Activated CD8-positive, alpha-beta memory T cell treated with anti-CD3 and anti-CD28 coated beads, Interleukin-2, amount 50 U/mL, for 48 hours (primary cell): Measurements from ENCODE around the gene MALT1.
A peak's percentile ranks its signal among the peaks of the same experiment; 100 is the strongest.

Source experiments
- DNase-seq: peaks from one replicate; pipeline ENCODE4 v3.0.0-alpha.2; 2020

The MALT1 gene

GRCh38 chr18:58653814-58654509 lies 17.3 kb upstream of the MALT1 start:
- DNase-seq, result no peak

- no peak for DNase-seq
Measured at GRCh38 chr18:58654896-58655614, 16.2 kb upstream of the MALT1 start.

- no peak for DNase-seq
Measured at GRCh38 chr18:58657081-58657480, 14.2 kb upstream of the MALT1 start.

GRCh38 chr18:58657494-58657893 lies 13.8 kb upstream of the MALT1 start:
- DNase-seq, result no peak

GRCh38 chr18:58659691-58660090 lies 11.6 kb upstream of the MALT1 start:
- no peak for DNase-seq

- DNase-seq, result no peak
Measured at GRCh38 chr18:58660915-58661314, 10.3 kb upstream of the MALT1 start.

GRCh38 chr18:58661423-58661822 lies 9.8 kb upstream of the MALT1 start:
- DNase-seq, result no peak

- no peak for DNase-seq
Measured at GRCh38 chr18:58662118-58662517, 9.1 kb upstream of the MALT1 start.

GRCh38 chr18:58666176-58666575 lies 5.1 kb upstream of the MALT1 start:
- DNase-seq, result no peak

- no peak for DNase-seq
Measured at GRCh38 chr18:58668211-58668610, 3.1 kb upstream of the MALT1 start.

GRCh38 chr18:58668897-58669296 lies 2.4 kb upstream of the MALT1 start:
- DNase-seq, result no peak

GRCh38 chr18:58669731-58670378 lies 1.4 kb upstream of the MALT1 start:
- no peak for DNase-seq

GRCh38 chr18:58670404-58671110 lies 708 bp upstream of the MALT1 start:
- DNase-seq, result no peak

- no peak for DNase-seq
Measured at GRCh38 chr18:58671632-58672564, 633 bp downstream of the MALT1 start.

- no peak for DNase-seq
Measured at GRCh38 chr18:58674159-58674558, 2.9 kb downstream of the MALT1 start.

GRCh38 chr18:58674863-58675472 lies 3.7 kb downstream of the MALT1 start:
- no peak for DNase-seq

- DNase-seq, result no peak
Measured at GRCh38 chr18:58676270-58676669, 5.0 kb downstream of the MALT1 start.

- DNase-seq, result no peak
Measured at GRCh38 chr18:58682429-58683069, 11.3 kb downstream of the MALT1 start.

GRCh38 chr18:58687871-58688308 lies 16.6 kb downstream of the MALT1 start:
- DNase-seq, result peak; percentile 69

- no peak for DNase-seq
Measured at GRCh38 chr18:58690259-58690658, 19.0 kb downstream of the MALT1 start.

- no peak for DNase-seq
Measured at GRCh38 chr18:58691256-58691655, 20.0 kb downstream of the MALT1 start.
